A172 (cell line): ENCODE results near the gene TLR7. TPM values are rescaled to one million over a fixed set of nuclear protein-coding genes. Genes with fewer than 3 reads are reported as not detected.

Experiments used
- DNase-seq: peaks from one replicate; pipeline ENCODE4 v3.0.0-alpha.2; 2015; ENCODE audit warnings: low spot score
- total RNA-seq: library from RNA; depleted of rRNA; stranded (reverse); fragments of >200 nt; shearing (Covaris generic); gene quantifications from 2 replicates; pipeline ENCODE4 v1.2.3, GENCODE V29; 2014; rRNA removed

Gene TLR7
- total RNA-seq, 1 experiment from 2014 or later: not detected

DNA sequence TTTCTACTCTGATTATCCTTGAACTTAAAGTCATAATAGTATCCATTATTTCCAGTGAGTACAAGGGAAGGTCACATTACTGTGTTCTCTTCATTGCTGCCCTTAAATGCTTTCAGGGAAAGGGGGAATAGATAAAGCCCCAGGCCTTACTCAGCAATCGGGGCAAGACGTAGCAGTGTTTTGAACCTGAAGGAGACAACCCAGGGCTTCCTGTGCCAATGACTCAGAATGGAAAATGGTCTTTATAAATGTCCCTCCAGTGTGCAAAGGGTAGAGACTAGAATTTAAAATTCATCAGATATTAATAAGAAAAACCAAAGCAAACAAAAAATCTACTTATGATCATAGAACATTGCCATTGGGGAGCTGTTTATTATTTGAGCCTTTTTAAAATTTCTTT lies 63.3 kb downstream of the TLR7 start:
- DNase-seq: no peak

DNA sequence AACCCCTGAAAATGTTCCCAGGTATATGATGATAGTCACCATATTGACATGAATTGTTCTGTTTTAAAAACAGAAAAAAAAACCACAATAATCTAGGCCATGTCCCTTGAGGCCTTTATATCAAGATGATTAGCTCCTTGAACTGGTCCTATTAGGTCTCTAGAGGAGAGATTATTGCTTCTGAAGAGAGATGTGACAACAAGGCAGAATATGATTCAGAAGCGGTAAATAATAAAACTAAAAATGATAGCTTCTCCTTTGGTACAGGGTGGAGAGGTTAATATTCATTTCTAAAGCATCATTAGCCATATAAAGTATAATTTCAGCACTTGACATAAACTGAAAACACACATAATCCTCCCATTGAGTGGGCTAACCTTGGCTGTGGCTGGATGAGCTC lies 65.4 kb downstream of the TLR7 start:
- DNase-seq: no peak

DNA sequence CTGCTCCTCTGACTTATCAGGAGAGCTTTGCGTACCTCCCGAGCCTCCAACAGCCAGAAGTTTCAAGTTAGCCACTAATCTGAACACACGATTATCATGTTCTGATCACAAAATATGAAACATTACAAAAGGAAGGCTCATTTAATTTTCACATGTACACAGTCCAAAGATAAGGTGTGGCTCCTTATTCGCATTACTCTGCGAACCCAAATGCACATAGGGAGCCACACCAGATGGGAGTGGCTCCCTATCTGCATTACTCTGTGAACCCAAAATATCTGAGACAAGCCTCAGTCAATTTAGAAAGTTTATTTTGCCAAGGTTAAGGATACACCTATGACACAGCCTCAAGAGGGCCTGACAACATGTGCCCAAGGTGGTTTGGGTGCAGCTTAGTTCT lies 68.0 kb downstream of the TLR7 start:
- DNase-seq: no peak

DNA sequence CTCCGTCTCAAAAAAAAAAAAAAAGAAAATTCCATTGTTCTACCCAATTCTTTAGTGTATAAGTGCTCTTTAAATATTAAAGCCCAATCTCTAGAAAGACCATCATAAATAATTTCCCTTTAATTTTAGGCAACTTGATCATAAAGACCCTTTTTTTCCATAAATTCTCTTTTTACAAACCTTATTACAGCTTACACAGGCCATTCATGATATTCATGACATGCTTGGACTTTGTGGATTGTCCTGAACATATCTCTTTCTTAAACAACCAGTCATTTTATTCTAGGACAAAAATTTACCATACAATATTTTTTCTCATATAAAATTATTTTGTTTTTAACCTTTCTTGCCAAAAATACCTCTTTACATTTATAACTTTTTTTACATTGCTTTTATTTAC lies 70.1 kb downstream of the TLR7 start:
- DNase-seq: no peak

Other genes starting within 250 kb of the TLR7 start
- 60.9 and 80.7 TPM in 2 replicates for gene PRPS2, start 75.7 kb upstream of the TLR7 start, total RNA-seq
- not detected in 2 replicates for gene TLR8, start 39.5 kb downstream of the TLR7 start, total RNA-seq
- gene TMSB4X, start 108.0 kb downstream of the TLR7 start, total RNA-seq: 16,491 and 16,946 TPM in 2 replicates
- not detected in 2 replicates for gene FAM9C, start 177.5 kb downstream of the TLR7 start, total RNA-seq